ENCODE data around the gene EIPR1. TPM values are rescaled to one million over a fixed set of nuclear protein-coding genes. Genes with fewer than 3 reads are reported as not detected.

Gene EIPR1
- total and polyA plus RNA-seq, 2 donors from 2014 or later, result 28.2 to 37.8 TPM

- Histone ChIP-seq H3K4me1 (ENCODE audit: control insufficient read depth in 2 of 3, insufficient read depth in 2 of 3, low read depth in 1 of 3, low read length in 3 of 3) (no peaks in the 10 kb centered on the region), H3K4me3 (ENCODE audit: low read length in 3 of 3) (no peak overlapping the region), H3K27ac (ENCODE audit: low read depth in 2 of 2, low read length in 2 of 2) (no peak overlapping the region), H3K36me3 (ENCODE audit: control insufficient read depth in 2 of 3, insufficient read depth in 3 of 3, low read length in 3 of 3) (no peaks in the 10 kb centered on the region), H3K9ac (ENCODE audit: low read length in 3 of 3) (no peak overlapping the region), H3K27me3 (ENCODE audit: control insufficient read depth, insufficient read depth, low read length) (no peaks in the 10 kb centered on the region), H3K9me3 (ENCODE audit: control insufficient read depth in 2 of 3, insufficient read depth in 1 of 3, low read length in 3 of 3) (peaks cover 0 to 6% (median 0%) of the 10 kb centered on the region in 3 donors)
- FAIRE-seq (no peak), DNase-seq (peak in 4 of 5 donors; percentile 60 to 82 (median 80))
- no peak for TF ChIP-seq CTCF (IDR thresholded peaks at IDR 0.05; ENCODE audit: borderline replicate concordance, extremely low read depth, insufficient read depth)
- intact Hi-C loops (cut with DNase I), result no loop called here
Observed at GRCh38 chr2:3251946-3252345, 125.7 kb downstream of the EIPR1 start.

- H3K36me3 ChIP-seq (ENCODE audit: control insufficient read depth in 2 of 3, insufficient read depth in 3 of 3, low read length in 3 of 3), result peaks cover 0 to 2% (median 0%) of the 10 kb centered on the region in 3 donors
- H3K4me3 ChIP-seq (ENCODE audit: low read length in 3 of 3), result no peak overlapping the region
- FAIRE-seq (no peak), DNase-seq (no peak)
- no peak for TF ChIP-seq CTCF (IDR thresholded peaks at IDR 0.05; ENCODE audit: borderline replicate concordance, extremely low read depth, insufficient read depth)
- intact Hi-C loops (cut with DNase I), result no loop called here
- no peaks in the 10 kb centered on the region for H3K4me1 ChIP-seq (ENCODE audit: control insufficient read depth in 2 of 3, insufficient read depth in 2 of 3, low read depth in 1 of 3, low read length in 3 of 3)
- H3K9ac ChIP-seq (ENCODE audit: low read length in 3 of 3), result no peak overlapping the region
- no peak overlapping the region for H3K27ac ChIP-seq (ENCODE audit: low read depth in 2 of 2, low read length in 2 of 2)
- peaks cover 0 to 6% (median 0%) of the 10 kb centered on the region in 3 donors for H3K9me3 ChIP-seq (ENCODE audit: control insufficient read depth in 2 of 3, insufficient read depth in 1 of 3, low read length in 3 of 3)
- no peaks in the 10 kb centered on the region for H3K27me3 ChIP-seq (ENCODE audit: control insufficient read depth, insufficient read depth, low read length)
Observed at GRCh38 chr2:3249476-3249962, 128.1 kb downstream of the EIPR1 start.

- FAIRE-seq, result no peak
- intact Hi-C loops (cut with DNase I), result no loop called here
Observed at GRCh38 chr2:3248754-3249475, 128.7 kb downstream of the EIPR1 start.

More at GRCh38 chr2:3248754-3249475, 128.7 kb downstream of the EIPR1 start:
- Histone ChIP-seq H3K9ac (ENCODE audit: low read length in 3 of 3) (no peak overlapping the region), H3K4me3 (ENCODE audit: low read length in 3 of 3) (no peak overlapping the region), H3K36me3 (ENCODE audit: control insufficient read depth in 2 of 3, insufficient read depth in 3 of 3, low read length in 3 of 3) (peaks cover 0 to 2% (median 0%) of the 10 kb centered on the region in 3 donors), H3K9me3 (ENCODE audit: control insufficient read depth in 2 of 3, insufficient read depth in 1 of 3, low read length in 3 of 3) (peaks cover 0 to 6% (median 0%) of the 10 kb centered on the region in 3 donors), H3K27ac (ENCODE audit: low read depth in 2 of 2, low read length in 2 of 2) (no peak overlapping the region), H3K4me1 (ENCODE audit: control insufficient read depth in 2 of 3, insufficient read depth in 2 of 3, low read depth in 1 of 3, low read length in 3 of 3) (no peaks in the 10 kb centered on the region), H3K27me3 (ENCODE audit: control insufficient read depth, insufficient read depth, low read length) (no peaks in the 10 kb centered on the region)
- TF ChIP-seq CTCF (IDR thresholded peaks at IDR 0.05; ENCODE audit: borderline replicate concordance, extremely low read depth, insufficient read depth), result no peak
- DNase-seq, result no peak

Measured in kidney (tissue), 14 donors.